KOPT-K1 (cell line): Measurements from ENCODE around the gene COPZ2.
"Not testable (repeated sequence)": the region's sequence is repeated elsewhere in the genome, so short reads cannot be mapped to it uniquely, and the experiment has no call there.

Experiments
- H3K27ac ChIP-seq: fragments of 200-600 bp; sonication (generic); 2 replicates; pipeline ENCODE4 v1.5.1; 2016; ENCODE audit warnings: antibody characterized with exemption, mild to moderate bottlenecking, low read depth, low read length; ENCODE audit not compliant: poor library complexity, severe bottlenecking
- H3K36me3 ChIP-seq: fragments of 200-600 bp; sonication (generic); 2 replicates; pipeline ENCODE4 v1.5.1; 2017; ENCODE audit warnings: antibody characterized with exemption, mild to moderate bottlenecking, low read length, moderate library complexity; ENCODE audit not compliant: insufficient read depth
- H3K9me3 ChIP-seq: fragments of 200-600 bp; sonication (generic); 2 replicates; pipeline ENCODE4 v1.5.1; 2017; ENCODE audit warnings: antibody characterized with exemption, low read length, mild to moderate bottlenecking; ENCODE audit not compliant: insufficient read depth, poor library complexity, severe bottlenecking

COPZ2 gene

GRCh38 chr17:48048384-48049126 is 11.0 kb upstream of the COPZ2 start:
- Histone ChIP-seq H3K36me3 (peaks cover 33% of the 10 kb centered on the region), H3K27ac (peak overlapping the region; percentile 92), H3K9me3 (no peaks in the 10 kb centered on the region)

GRCh38 chr17:48047741-48048383 is 10.3 kb upstream of the COPZ2 start, which contains the start of gene NFE2L1:
NFE2L1 (plus strand) TSS chr17:48048359; CDS start chr17:48051119, 2,760 bp downstream.
- Histone ChIP-seq H3K27ac (peak within 1 kb of the TSS; percentile 92), H3K36me3 (peaks cover 26% of the 10 kb centered on the region)

GRCh38 chr17:48047113-48047740 is 9.6 kb upstream of the COPZ2 start:
- no peaks in the 10 kb centered on the region for H3K9me3 ChIP-seq
- H3K36me3 ChIP-seq, result peaks cover 19% of the 10 kb centered on the region
- peak overlapping the region; percentile 92 for H3K27ac ChIP-seq

More at GRCh38 chr17:48047741-48048383, 10.3 kb upstream of the COPZ2 start, which contains the start of gene NFE2L1:
- no peaks in the 10 kb centered on the region for H3K9me3 ChIP-seq

GRCh38 chr17:48046296-48046695 is 8.7 kb upstream of the COPZ2 start:
- Histone ChIP-seq H3K36me3 (peaks cover 10% of the 10 kb centered on the region), H3K27ac (no peak overlapping the region), H3K9me3 (no peaks in the 10 kb centered on the region)

- H3K36me3 ChIP-seq, result peaks cover 2% of the 10 kb centered on the region
- no peaks in the 10 kb centered on the region for H3K9me3 ChIP-seq
- H3K27ac ChIP-seq, result no peak overlapping the region
Observed at GRCh38 chr17:48045316-48046001, 7.9 kb upstream of the COPZ2 start.

- H3K9me3 ChIP-seq, result no peaks in the 10 kb centered on the region
- no peaks in the 10 kb centered on the region for H3K36me3 ChIP-seq
- no peak overlapping the region for H3K27ac ChIP-seq
Observed at GRCh38 chr17:48044851-48045250, 7.3 kb upstream of the COPZ2 start.

GRCh38 chr17:48043176-48043575 is 5.6 kb upstream of the COPZ2 start:
- H3K9me3 ChIP-seq, result no peaks in the 10 kb centered on the region
- no peak overlapping the region for H3K27ac ChIP-seq
- H3K36me3 ChIP-seq, result no peaks in the 10 kb centered on the region

- no peaks in the 10 kb centered on the region for H3K9me3 ChIP-seq
- H3K36me3 ChIP-seq, result no peaks in the 10 kb centered on the region
- H3K27ac ChIP-seq, result no peak overlapping the region
Observed at GRCh38 chr17:48038687-48039086, 1.1 kb upstream of the COPZ2 start.

GRCh38 chr17:48037838-48038323 is 284 bp upstream of the COPZ2 start:
- no peaks in the 10 kb centered on the region for H3K9me3 ChIP-seq
- no peaks in the 10 kb centered on the region for H3K36me3 ChIP-seq
- no peak overlapping the region for H3K27ac ChIP-seq

- Histone ChIP-seq H3K9me3 (no peaks in the 10 kb centered on the region), H3K27ac (no peak overlapping the region), H3K36me3 (no peaks in the 10 kb centered on the region)
Observed at GRCh38 chr17:48036693-48037035, 933 bp downstream of the COPZ2 start.

- H3K27ac ChIP-seq, H3K9me3 ChIP-seq, H3K36me3 ChIP-seq: not testable (repeated sequence)
Observed at GRCh38 chr17:48034734-48035133, 2.9 kb downstream of the COPZ2 start.

GRCh38 chr17:48031966-48032365 is 5.6 kb downstream of the COPZ2 start:
- no peaks in the 10 kb centered on the region for H3K36me3 ChIP-seq
- H3K9me3 ChIP-seq, result no peaks in the 10 kb centered on the region
- no peak overlapping the region for H3K27ac ChIP-seq

GRCh38 chr17:48030531-48030930 is 7.1 kb downstream of the COPZ2 start:
- Histone ChIP-seq H3K27ac (no peak overlapping the region), H3K9me3 (no peaks in the 10 kb centered on the region)

GRCh38 chr17:48028736-48029135 is 8.9 kb downstream of the COPZ2 start:
- Histone ChIP-seq H3K27ac (no peak overlapping the region), H3K9me3 (no peaks in the 10 kb centered on the region), H3K36me3 (no peaks in the 10 kb centered on the region)

More at GRCh38 chr17:48030531-48030930, 7.1 kb downstream of the COPZ2 start:
- H3K36me3 ChIP-seq, result no peaks in the 10 kb centered on the region
